Fibroblast of the aortic adventitia (primary cell): ENCODE measurements around the gene CUX1. TPM values are rescaled to one million over a fixed set of nuclear protein-coding genes. Genes with fewer than 3 reads are reported as not detected.

Experiments used
- DNase-seq: peaks from one replicate; pipeline ENCODE4 v3.0.0-alpha.2; 2010; ENCODE audit warnings: low read depth
- H3K4me3 ChIP-seq: 2 replicates; pipeline ENCODE4 v1.5.1; 2011; ENCODE audit warnings: low read depth, mild to moderate bottlenecking, control low read depth, low read length, moderate library complexity
- total RNA-seq: library from RNA; depleted of rRNA; stranded (reverse); fragments of >200 nt; gene quantifications from 2 replicates; pipeline ENCODE4 v1.2.3, GENCODE V29; 2012; ENCODE audit warnings: low replicate concordance
- TF ChIP-seq, protein P1 (sequence below): IDR thresholded peaks from 2 replicates; pipeline ENCODE4 v1.5.1; 2011; ENCODE audit warnings: mild to moderate bottlenecking, low read length, control low read depth, inconsistent platforms; ENCODE audit not compliant: insufficient read depth

The CUX1 gene
- total RNA-seq, 1 donor: 44.2 TPM

DNA sequence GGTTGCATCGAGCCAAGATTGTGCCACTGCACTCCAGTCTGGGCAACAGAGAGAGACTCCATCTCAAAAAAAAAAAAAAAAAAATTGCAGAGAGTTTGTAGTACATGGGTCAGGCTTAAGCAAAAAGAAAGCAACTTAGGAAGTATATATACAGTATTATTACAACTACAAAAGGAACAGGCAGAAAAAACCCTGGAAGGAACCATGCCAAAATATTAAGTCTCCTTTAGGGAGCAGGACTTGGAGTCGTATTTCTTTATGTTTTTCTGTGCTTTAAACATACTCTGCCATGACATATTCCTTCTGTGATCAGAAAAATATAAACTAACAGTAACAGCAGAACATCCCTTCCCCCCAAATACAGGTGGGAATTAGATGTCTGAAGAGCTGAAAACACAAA is 144.4 kb downstream of the CUX1 start:
- TF ChIP-seq, protein P1, sequence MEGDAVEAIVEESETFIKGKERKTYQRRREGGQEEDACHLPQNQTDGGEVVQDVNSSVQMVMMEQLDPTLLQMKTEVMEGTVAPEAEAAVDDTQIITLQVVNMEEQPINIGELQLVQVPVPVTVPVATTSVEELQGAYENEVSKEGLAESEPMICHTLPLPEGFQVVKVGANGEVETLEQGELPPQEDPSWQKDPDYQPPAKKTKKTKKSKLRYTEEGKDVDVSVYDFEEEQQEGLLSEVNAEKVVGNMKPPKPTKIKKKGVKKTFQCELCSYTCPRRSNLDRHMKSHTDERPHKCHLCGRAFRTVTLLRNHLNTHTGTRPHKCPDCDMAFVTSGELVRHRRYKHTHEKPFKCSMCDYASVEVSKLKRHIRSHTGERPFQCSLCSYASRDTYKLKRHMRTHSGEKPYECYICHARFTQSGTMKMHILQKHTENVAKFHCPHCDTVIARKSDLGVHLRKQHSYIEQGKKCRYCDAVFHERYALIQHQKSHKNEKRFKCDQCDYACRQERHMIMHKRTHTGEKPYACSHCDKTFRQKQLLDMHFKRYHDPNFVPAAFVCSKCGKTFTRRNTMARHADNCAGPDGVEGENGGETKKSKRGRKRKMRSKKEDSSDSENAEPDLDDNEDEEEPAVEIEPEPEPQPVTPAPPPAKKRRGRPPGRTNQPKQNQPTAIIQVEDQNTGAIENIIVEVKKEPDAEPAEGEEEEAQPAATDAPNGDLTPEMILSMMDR: no peak

DNA sequence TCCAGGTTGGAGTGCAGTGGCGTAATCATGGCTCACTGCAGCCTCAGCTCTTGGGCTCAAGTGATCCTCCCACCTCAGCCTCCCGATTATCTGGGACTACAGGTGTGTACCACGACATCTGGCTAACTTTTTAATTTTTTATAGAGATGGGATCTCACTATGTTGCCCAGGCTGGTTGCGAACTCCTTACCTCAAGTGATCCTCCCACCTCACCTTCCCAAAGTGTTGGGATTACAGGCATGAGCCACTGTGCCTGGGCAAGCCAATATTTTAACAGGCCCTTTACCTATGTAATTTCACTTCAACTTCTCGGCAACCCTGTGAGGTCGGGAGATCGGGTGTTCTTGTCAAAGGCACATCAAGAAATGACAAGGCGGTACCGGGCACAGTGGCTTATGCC is 146.3 kb downstream of the CUX1 start:
- TF ChIP-seq, protein P1: no peak
- DNase-seq: no peak

More for the DNA sequence above, 144.4 kb downstream of the CUX1 start:
- DNase-seq: no peak
- H3K4me3 ChIP-seq: no peak overlapping the region

DNA sequence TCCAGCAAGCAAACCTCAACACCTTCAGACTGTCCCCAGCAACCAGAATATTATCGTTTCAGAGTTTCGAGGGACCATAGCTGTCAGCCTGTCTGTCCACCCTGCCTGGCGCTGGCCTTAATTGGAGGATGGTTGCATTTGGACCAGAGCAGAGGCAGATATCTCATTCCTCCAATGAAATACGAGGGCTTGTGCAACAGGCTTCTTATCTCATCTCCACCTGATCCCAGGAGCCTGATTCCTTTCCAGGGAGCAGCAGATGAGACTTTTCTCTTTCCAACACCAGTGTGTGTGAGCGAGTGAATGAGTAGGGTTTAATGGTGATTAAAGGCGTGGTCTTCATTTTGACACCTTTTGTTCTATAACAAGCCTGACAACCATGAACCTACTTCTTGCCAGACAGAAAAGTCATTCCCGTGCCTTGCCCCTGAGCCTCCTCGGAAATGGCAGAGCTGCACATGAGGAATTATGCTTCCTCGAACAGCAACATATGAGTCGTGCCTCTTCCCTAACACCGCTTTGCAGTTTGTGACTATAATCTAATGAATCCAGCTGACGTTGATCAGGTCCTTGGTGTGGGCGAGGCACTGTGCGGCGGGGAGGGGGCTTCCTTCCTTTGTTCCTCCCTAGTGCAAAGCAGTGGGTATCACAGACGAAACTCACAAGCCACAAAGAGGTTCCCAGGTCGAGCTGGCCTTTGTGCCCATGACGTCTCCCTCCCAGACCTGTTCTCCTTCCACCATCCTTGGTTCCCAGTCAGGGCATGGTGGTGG is 147.4 kb downstream of the CUX1 start:
- no peak overlapping the region for H3K4me3 ChIP-seq
- TF ChIP-seq, protein P1: no peak
- no peak for DNase-seq

More for the DNA sequence above, 146.3 kb downstream of the CUX1 start:
- H3K4me3 ChIP-seq: no peak overlapping the region

DNA sequence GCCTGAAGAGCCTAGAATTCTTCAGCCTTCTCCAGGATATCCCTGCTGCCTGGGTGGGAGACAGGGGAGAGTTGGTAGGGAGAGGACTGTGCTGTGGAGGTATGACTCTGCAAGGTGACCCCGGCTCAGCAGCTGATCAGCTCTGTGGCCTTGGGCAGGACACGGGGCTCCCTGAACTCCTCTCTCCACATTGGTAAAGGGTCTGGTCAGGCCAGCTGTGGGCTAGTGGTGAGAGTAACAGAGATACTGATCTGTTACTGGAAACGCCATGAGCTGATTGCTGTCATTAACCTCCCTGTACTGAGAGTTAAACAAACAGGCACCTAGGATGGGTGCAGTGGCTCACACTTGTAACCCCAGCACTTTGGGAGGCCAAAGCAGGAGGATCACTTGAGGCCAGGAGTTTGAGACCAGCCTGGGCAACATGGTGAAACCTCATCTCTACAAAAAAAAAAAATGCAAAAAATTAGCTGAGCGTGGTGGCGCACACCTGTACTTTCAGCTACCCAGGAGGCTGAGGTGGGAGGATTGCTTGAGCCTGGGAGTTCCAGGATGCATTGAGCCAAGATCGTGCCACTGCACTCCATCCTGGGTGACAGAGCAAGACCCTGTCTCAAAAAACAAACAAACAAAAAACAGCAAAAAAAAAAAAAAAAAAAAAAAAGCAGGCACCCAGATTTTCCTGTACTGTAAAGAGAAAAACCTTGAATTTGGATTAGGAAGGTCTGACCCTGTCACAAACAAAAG is 151.5 kb downstream of the CUX1 start:
- TF ChIP-seq, protein P1: no peak
- DNase-seq: no peak
- no peak overlapping the region for H3K4me3 ChIP-seq

DNA sequence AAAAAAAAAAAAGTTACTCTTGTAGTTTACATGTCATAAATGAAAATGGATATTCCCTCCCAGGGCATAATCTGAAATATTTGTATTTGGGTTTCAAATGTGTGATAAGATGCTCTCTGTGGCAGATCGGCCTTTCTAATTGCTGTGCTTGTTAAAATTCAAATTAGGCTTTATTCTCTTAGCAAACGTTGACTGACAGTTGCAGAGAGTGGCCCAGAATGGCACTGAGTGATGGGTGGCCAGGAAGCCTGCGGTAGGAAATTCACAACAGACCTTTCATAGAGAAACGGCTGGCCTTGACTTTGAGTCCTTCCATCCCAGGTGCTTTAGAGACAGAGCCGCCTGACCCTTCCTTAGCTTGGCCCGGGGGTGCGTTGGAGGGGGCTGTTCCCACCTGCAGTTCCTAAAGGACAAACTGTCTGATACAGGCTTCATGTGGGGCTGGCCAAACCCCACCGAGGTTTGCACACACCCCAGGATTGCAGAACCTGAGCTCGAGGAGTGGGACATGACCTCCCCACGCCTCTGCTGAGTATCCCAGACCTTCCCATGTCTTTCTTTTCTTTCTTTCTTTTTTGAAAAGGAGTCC is 152.7 kb downstream of the CUX1 start:
- TF ChIP-seq, protein P1: no peak
- H3K4me3 ChIP-seq: no peak overlapping the region
- DNase-seq: no peak

DNA sequence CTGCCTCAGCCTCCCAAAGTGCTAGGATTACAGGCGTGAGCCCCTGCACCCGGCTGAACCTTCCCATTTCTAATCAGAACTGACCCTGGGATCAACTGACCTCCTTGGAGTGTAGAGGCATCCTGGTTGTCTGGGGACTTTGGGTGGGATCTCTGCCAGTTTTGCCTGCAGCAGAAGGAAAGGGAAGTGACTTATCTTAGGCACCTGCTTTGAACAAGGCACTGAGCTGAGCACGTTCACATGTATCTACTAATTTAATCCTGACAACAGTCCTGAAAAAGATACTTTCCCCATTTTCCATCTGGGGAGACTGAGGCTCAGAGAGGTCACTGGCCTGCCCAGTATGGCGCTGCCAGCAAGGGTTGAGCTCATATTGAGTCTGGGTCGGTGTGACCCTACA is 153.4 kb downstream of the CUX1 start:
- no peak overlapping the region for H3K4me3 ChIP-seq
- DNase-seq: no peak
- TF ChIP-seq, protein P1: no peak
